ENCODE data around the gene RTL1. TPM values are rescaled to one million over a fixed set of nuclear protein-coding genes. Genes with fewer than 3 reads are reported as not detected.

The RTL1 gene
- total RNA-seq, 1 experiment from 2014 or later = 0.24 TPM

- DNase-seq = no peak
- H3K4me1 Mint-ChIP-seq (ENCODE audit: low read depth, unreplicated experiment) = no peaks in the 10 kb centered on the region
- TF ChIP-seq CTCF (IDR thresholded peaks at IDR 0.05; ENCODE audit: unreplicated experiment) = no peak
- H3K27ac Mint-ChIP-seq (ENCODE audit: unreplicated experiment) = no peak overlapping the region
- no peaks in the 10 kb centered on the region for H3K9me3 Mint-ChIP-seq (ENCODE audit: low read depth, unreplicated experiment)
- intact Hi-C loops (cut with micrococcal nuclease; ENCODE audit: unreplicated experiment) = no loop called here
- no peak overlapping the region for H3K4me3 Mint-ChIP-seq (ENCODE audit: low read depth, unreplicated experiment)
- BruUV-seq (replicated peaks) = no TSS peak
- no peaks in the 10 kb centered on the region for H3K36me3 Mint-ChIP-seq (ENCODE audit: insufficient read depth, unreplicated experiment)
- peaks cover 74% of the 10 kb centered on the region for H3K27me3 Mint-ChIP-seq (ENCODE audit: unreplicated experiment)
- CTCF ChIA-PET = no interaction called here
Measured at GRCh38 chr14:100836941-100837804, 66.3 kb downstream of the RTL1 start.

- no peak for TF ChIP-seq CTCF (IDR thresholded peaks at IDR 0.05; ENCODE audit: unreplicated experiment)
- CTCF ChIA-PET = no interaction called here
- BruUV-seq (replicated peaks) = no TSS peak
- DNase-seq = no peak
- intact Hi-C loops (cut with micrococcal nuclease; ENCODE audit: unreplicated experiment) = no loop called here
- H3K36me3 Mint-ChIP-seq (ENCODE audit: insufficient read depth, unreplicated experiment) = no peaks in the 10 kb centered on the region
- no peak overlapping the region for H3K4me3 Mint-ChIP-seq (ENCODE audit: low read depth, unreplicated experiment)
- H3K27me3 Mint-ChIP-seq (ENCODE audit: unreplicated experiment) = peaks cover 82% of the 10 kb centered on the region
- no peak overlapping the region for H3K27ac Mint-ChIP-seq (ENCODE audit: unreplicated experiment)
- no peaks in the 10 kb centered on the region for H3K9me3 Mint-ChIP-seq (ENCODE audit: low read depth, unreplicated experiment)
- no peaks in the 10 kb centered on the region for H3K4me1 Mint-ChIP-seq (ENCODE audit: low read depth, unreplicated experiment)
Measured at GRCh38 chr14:100836311-100836805, 67.2 kb downstream of the RTL1 start.

DNA sequence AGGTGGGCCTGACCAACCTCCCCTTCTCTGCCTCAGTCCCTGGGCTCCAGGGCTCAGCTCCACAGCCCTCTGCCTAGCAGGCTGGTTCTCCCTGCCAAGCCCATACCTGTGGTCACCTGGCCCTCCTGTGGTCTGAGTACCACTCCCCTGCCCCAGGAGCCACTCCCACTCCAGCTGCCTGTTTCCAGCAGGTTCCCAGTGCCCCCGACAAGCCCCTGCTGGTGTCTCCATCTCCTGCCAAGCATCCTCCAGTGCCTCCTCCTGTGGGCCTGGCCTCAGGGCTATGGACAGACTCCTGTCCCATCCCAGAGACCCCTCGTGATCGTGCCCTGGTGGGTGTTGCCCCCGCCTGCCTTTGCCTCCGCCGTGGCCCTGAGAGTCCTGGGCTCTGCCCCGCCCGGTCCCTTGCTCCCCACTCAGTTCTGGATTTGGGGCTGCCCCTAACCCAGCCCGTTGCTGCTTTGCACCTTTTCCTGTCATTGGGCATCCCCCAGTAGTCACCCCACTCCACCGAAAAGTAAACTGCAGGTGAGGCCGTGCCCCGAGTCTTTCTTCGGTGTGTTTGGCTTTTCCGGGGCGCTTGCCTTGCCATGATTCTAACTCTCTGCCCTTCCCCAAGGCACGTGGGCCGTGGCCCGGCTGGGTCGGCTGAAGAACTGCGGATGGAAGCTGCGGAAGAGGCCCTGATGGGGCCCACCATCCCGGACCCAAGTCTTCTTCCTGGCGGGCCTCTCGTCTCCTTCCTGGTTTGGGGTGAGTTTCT is 67.8 kb downstream of the RTL1 start:
- Mint-ChIP-seq H3K36me3 (ENCODE audit: insufficient read depth, unreplicated experiment) (no peaks in the 10 kb centered on the region), H3K4me1 (ENCODE audit: low read depth, unreplicated experiment) (no peaks in the 10 kb centered on the region), H3K27me3 (ENCODE audit: unreplicated experiment) (peaks cover 88% of the 10 kb centered on the region), H3K9me3 (ENCODE audit: low read depth, unreplicated experiment) (no peaks in the 10 kb centered on the region), H3K4me3 (ENCODE audit: low read depth, unreplicated experiment) (no peak overlapping the region), H3K27ac (ENCODE audit: unreplicated experiment) (no peak overlapping the region)
- intact Hi-C loops (cut with micrococcal nuclease; ENCODE audit: unreplicated experiment) = no loop called here
- CTCF ChIA-PET = no interaction called here
- TF ChIP-seq CTCF (IDR thresholded peaks at IDR 0.05; ENCODE audit: unreplicated experiment) = no peak
- DNase-seq = no peak
- no TSS peak for BruUV-seq (replicated peaks)

GRCh38 chr14:100834794-100835547 is 68.6 kb downstream of the RTL1 start:
- TF ChIP-seq CTCF (IDR thresholded peaks at IDR 0.05; ENCODE audit: unreplicated experiment) = no peak
- no peaks in the 10 kb centered on the region for H3K9me3 Mint-ChIP-seq (ENCODE audit: low read depth, unreplicated experiment)
- no peak overlapping the region for H3K27ac Mint-ChIP-seq (ENCODE audit: unreplicated experiment)
- BruUV-seq (replicated peaks) = no TSS peak
- H3K4me3 Mint-ChIP-seq (ENCODE audit: low read depth, unreplicated experiment) = no peak overlapping the region
- peaks cover 89% of the 10 kb centered on the region for H3K27me3 Mint-ChIP-seq (ENCODE audit: unreplicated experiment)
- H3K4me1 Mint-ChIP-seq (ENCODE audit: low read depth, unreplicated experiment) = no peaks in the 10 kb centered on the region
- CTCF ChIA-PET = no interaction called here
- no peaks in the 10 kb centered on the region for H3K36me3 Mint-ChIP-seq (ENCODE audit: insufficient read depth, unreplicated experiment)
- DNase-seq = no peak
- intact Hi-C loops (cut with micrococcal nuclease; ENCODE audit: unreplicated experiment) = no loop called here
